ENCODE data around the gene ALPI.

Gene ALPI

GRCh38 chr2:232465061-232465460, 9.1 kb downstream of the ALPI start:
- no peak for DNase-seq

- no peak for DNase-seq
These were observed 10.3 kb downstream of the ALPI start for GRCh38 chr2:232466221-232466620.

GRCh38 chr2:232473467-232473890, 17.5 kb downstream of the ALPI start:
- peak; percentile 71 to 94 (median 87) for DNase-seq

- DNase-seq = no peak
These were observed 20.1 kb downstream of the ALPI start for GRCh38 chr2:232476045-232476444.

GRCh38 chr2:232476791-232477190, 20.8 kb downstream of the ALPI start:
- no peak for DNase-seq

GRCh38 chr2:232477751-232478510, 22.0 kb downstream of the ALPI start:
- no peak for DNase-seq

GRCh38 chr2:232478571-232479340, 22.8 kb downstream of the ALPI start:
- no peak for DNase-seq

GRCh38 chr2:232479341-232480200, 23.6 kb downstream of the ALPI start:
- no peak for DNase-seq

GRCh38 chr2:232480201-232481190, 24.5 kb downstream of the ALPI start:
- DNase-seq = no peak

GRCh38 chr2:232481322-232482140, 25.6 kb downstream of the ALPI start:
- no peak for DNase-seq

- DNase-seq = no peak
These were observed 26.6 kb downstream of the ALPI start for GRCh38 chr2:232482301-232483238.

- no peak for DNase-seq
These were observed 27.5 kb downstream of the ALPI start for GRCh38 chr2:232483311-232483922.

- DNase-seq = no peak
These were observed 28.1 kb downstream of the ALPI start for GRCh38 chr2:232483923-232484627.

- no peak for DNase-seq
These were observed 28.8 kb downstream of the ALPI start for GRCh38 chr2:232484628-232485347.

- DNase-seq = peak in 1 of 3 experiments; percentile 13
These were observed 29.4 kb downstream of the ALPI start for GRCh38 chr2:232485348-232485756.

GRCh38 chr2:232485757-232486557, 30.0 kb downstream of the ALPI start:
- DNase-seq = no peak
